Measurements from ENCODE around the gene NXNL1.

DNA sequence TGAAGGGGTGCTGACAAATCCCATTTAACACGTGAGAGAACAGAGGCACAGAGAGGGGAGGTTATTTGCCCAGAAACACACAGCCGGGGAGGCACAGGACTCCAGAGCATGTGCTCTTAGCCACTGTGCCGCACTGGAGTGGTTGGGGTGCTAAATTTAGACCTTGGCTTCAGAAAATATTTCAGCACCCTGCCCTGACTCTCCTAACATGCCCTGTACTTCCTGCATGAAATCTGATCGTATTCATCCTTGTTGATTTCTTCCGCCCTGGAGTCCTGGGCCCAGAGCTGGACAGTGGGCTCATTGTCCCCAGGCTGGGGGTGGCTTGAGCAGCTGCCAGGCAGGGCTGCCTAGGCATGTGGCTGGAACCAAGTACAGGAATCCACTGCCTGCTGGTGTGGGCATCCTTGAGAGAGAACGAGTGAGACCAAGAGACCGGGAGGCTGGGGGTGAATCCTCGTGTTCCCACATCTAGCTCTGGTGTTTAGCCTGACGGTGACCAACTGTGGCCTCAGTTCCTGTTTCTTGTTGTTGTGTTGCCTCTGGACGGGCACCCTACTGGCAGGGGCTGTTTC is 14.9 kb upstream of the NXNL1 start:
- TF ChIP-seq, protein P1, sequence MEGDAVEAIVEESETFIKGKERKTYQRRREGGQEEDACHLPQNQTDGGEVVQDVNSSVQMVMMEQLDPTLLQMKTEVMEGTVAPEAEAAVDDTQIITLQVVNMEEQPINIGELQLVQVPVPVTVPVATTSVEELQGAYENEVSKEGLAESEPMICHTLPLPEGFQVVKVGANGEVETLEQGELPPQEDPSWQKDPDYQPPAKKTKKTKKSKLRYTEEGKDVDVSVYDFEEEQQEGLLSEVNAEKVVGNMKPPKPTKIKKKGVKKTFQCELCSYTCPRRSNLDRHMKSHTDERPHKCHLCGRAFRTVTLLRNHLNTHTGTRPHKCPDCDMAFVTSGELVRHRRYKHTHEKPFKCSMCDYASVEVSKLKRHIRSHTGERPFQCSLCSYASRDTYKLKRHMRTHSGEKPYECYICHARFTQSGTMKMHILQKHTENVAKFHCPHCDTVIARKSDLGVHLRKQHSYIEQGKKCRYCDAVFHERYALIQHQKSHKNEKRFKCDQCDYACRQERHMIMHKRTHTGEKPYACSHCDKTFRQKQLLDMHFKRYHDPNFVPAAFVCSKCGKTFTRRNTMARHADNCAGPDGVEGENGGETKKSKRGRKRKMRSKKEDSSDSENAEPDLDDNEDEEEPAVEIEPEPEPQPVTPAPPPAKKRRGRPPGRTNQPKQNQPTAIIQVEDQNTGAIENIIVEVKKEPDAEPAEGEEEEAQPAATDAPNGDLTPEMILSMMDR (IDR thresholded peaks at IDR 0.05) = no peak
- no peak for TF ChIP-seq POLR2A (IDR thresholded peaks at IDR 0.05)

Data from stomach (tissue), 4 donors.